SK-N-SH treated with all-trans-retinoic acid at 6 μM for 48 hours (cell line): ENCODE data around the gene CCDC182.

Source experiments
- ATAC-seq: fragments of 200-7000 bp; cut with Tn5 transposase; 3 replicates; pipeline ENCODE4 v1.9.1; 2020; ENCODE audit warnings: mild to moderate bottlenecking, moderate library complexity
- ARNTL ChIP-seq: fragments of 450-650 bp; formaldehyde crosslinking; IDR thresholded peaks from 2 replicates; pipeline ENCODE4 v1.5.0; 2020; ENCODE audit warnings: low read depth, mild to moderate bottlenecking, moderate library complexity, borderline replicate concordance
- BACH2 ChIP-seq: fragments of 250-450 bp; sonication (Bioruptor Pico); IDR thresholded peaks from 2 replicates; pipeline ENCODE4 v1.9.0; 2021; ENCODE audit warnings: mild to moderate bottlenecking, borderline replicate concordance
- CREB5 ChIP-seq: fragments of 250-450 bp; sonication (Bioruptor Pico); IDR thresholded peaks from 2 replicates; pipeline ENCODE4 v1.5.1; 2020; ENCODE audit warnings: low read depth, mild to moderate bottlenecking, moderate library complexity
- CSDC2 ChIP-seq: fragments of 250-450 bp; sonication (Bioruptor Pico); IDR thresholded peaks from 2 replicates; pipeline ENCODE4 v1.5.0; 2020; ENCODE audit warnings: mild to moderate bottlenecking, moderate library complexity
- CSRNP3 ChIP-seq: fragments of 250-450 bp; sonication (Bioruptor Pico); IDR thresholded peaks from 2 replicates; pipeline ENCODE4 v1.5.1; 2021; ENCODE audit warnings: mild to moderate bottlenecking, moderate library complexity
- ESRRG ChIP-seq: fragments of 250-450 bp; sonication (Bioruptor Pico); IDR thresholded peaks from 2 replicates; pipeline ENCODE4 v1.6.1; 2021; ENCODE audit warnings: mild to moderate bottlenecking
- GLIS3 ChIP-seq: fragments of 250-450 bp; sonication (Bioruptor Pico); IDR thresholded peaks from 2 replicates; pipeline ENCODE4 v1.5.0; 2020; ENCODE audit warnings: mild to moderate bottlenecking, moderate library complexity
- ISL1 ChIP-seq: fragments of 250-450 bp; sonication (Bioruptor Pico); IDR thresholded peaks from 2 replicates; pipeline ENCODE4 v2.1.2; 2022; ENCODE audit warnings: mild to moderate bottlenecking, moderate library complexity
- OSR1 ChIP-seq: fragments of 250-450 bp; sonication (Bioruptor Pico); IDR thresholded peaks from 2 replicates; pipeline ENCODE4 v1.8.0; 2022; ENCODE audit warnings: moderate library complexity, mild to moderate bottlenecking, inconsistent platforms
- PATZ1 ChIP-seq: fragments of 250-450 bp; sonication (Bioruptor Pico); IDR thresholded peaks from 2 replicates; pipeline ENCODE4 v1.8.0; 2020; ENCODE audit warnings: mild to moderate bottlenecking, moderate library complexity, borderline replicate concordance
- RARB ChIP-seq: fragments of 250-450 bp; sonication (Bioruptor Pico); IDR thresholded peaks from 2 replicates; pipeline ENCODE4 v1.8.0; 2021; ENCODE audit warnings: mild to moderate bottlenecking, moderate library complexity
- SNAI2 ChIP-seq: fragments of 250-450 bp; sonication (Bioruptor Pico); IDR thresholded peaks from 2 replicates; pipeline ENCODE4 v1.5.0; 2020; ENCODE audit warnings: mild to moderate bottlenecking, moderate library complexity
- TOX ChIP-seq: fragments of 250-450 bp; sonication (Bioruptor Pico); IDR thresholded peaks from 2 replicates; pipeline ENCODE4 v1.8.0; 2021; ENCODE audit warnings: mild to moderate bottlenecking, moderate library complexity, borderline replicate concordance
- TSHZ2 ChIP-seq: fragments of 250-450 bp; sonication (Bioruptor Pico); IDR thresholded peaks from 2 replicates; pipeline ENCODE4 v1.5.0; 2020; ENCODE audit warnings: mild to moderate bottlenecking, moderate library complexity
- ZC3H10 ChIP-seq: fragments of 250-450 bp; sonication (Bioruptor Pico); IDR thresholded peaks from 2 replicates; pipeline ENCODE4 v1.5.1; 2021; ENCODE audit warnings: mild to moderate bottlenecking, moderate library complexity
- ZFP3 ChIP-seq: fragments of 250-450 bp; sonication (Bioruptor Pico); IDR thresholded peaks from 2 replicates; pipeline ENCODE4 v1.5.0; 2020; ENCODE audit warnings: mild to moderate bottlenecking, moderate library complexity
- ZFP30 ChIP-seq: fragments of 450-650 bp; formaldehyde crosslinking; IDR thresholded peaks from 2 replicates; pipeline ENCODE4 v1.5.0; 2022; ENCODE audit warnings: mild to moderate bottlenecking, moderate library complexity
- ZNF8 ChIP-seq: fragments of 450-650 bp; formaldehyde crosslinking; IDR thresholded peaks from 2 replicates; pipeline ENCODE4 v1.5.0; 2020; ENCODE audit warnings: mild to moderate bottlenecking, moderate library complexity
- TF ChIP-seq, protein P1 (sequence below): fragments of 250-450 bp; sonication (Bioruptor Pico); IDR thresholded peaks from 2 replicates; pipeline ENCODE4 v1.8.0; 2021; ENCODE audit warnings: low read depth, mild to moderate bottlenecking, moderate library complexity, borderline replicate concordance

CCDC182 gene

DNA sequence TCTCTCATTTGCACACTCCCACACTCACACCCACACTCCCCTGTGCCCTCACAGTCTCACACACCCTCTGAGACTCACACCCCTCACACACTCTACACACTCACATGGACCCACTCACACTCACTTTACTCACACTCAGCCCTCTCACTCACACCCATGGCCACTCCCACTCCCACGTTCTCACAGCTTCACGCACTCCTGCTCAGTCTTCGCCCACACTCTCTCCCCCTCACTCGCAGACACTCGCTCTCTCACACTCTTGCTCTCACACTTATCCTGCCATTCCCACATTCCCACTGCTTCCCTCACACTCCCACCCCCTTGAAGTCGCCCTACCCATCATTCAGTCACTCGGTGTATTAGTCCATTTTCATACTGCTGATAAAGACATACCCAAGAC, 47.9 kb downstream of the CCDC182 start (continued):
- no peak for TF ChIP-seq PATZ1 (CRISPR knock-in tag)

- TF ChIP-seq SNAI2 (CRISPR knock-in tag) (no peak), ZFP3 (CRISPR knock-in tag) (no peak), ZNF8 (no peak), TSHZ2 (CRISPR knock-in tag) (no peak), PATZ1 (CRISPR knock-in tag) (no peak), GLIS3 (CRISPR knock-in tag) (no peak), ISL1 (CRISPR knock-in tag) (no peak), CSDC2 (CRISPR knock-in tag) (no peak), ESRRG (no peak), TOX (CRISPR knock-in tag) (no peak), CREB5 (CRISPR knock-in tag) (no peak), ARNTL (CRISPR knock-in tag) (no peak), CSRNP3 (CRISPR knock-in tag) (no peak), ZC3H10 (CRISPR knock-in tag) (no peak), RARB (CRISPR knock-in tag) (no peak), BACH2 (CRISPR knock-in tag) (no peak), ZFP30 (CRISPR knock-in tag) (no peak), OSR1 (no peak)
- TF ChIP-seq, protein P1, sequence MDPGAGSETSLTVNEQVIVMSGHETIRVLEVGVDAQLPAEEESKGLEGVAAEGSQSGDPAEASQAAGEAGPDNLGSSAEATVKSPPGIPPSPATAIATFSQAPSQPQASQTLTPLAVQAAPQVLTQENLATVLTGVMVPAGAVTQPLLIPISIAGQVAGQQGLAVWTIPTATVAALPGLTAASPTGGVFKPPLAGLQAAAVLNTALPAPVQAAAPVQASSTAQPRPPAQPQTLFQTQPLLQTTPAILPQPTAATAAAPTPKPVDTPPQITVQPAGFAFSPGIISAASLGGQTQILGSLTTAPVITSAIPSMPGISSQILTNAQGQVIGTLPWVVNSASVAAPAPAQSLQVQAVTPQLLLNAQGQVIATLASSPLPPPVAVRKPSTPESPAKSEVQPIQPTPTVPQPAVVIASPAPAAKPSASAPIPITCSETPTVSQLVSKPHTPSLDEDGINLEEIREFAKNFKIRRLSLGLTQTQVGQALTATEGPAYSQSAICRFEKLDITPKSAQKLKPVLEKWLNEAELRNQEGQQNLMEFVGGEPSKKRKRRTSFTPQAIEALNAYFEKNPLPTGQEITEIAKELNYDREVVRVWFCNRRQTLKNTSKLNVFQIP (CRISPR knock-in tag): no peak
- TF ChIP-seq, all 23 proteins: peak for 0
- ATAC-seq: no peak
These were observed 49.0 kb downstream of the CCDC182 start for GRCh38 chr17:57696050-57696449.
